GM10248 (cell line): Measurements from ENCODE around the gene NSD2.

Experiments
- CTCF ChIA-PET: fragments of 300-600 bp; sonication (Branson Sonifier 250); formaldehyde crosslinking; extraction: SDS; loops from one replicate; lab custom pipeline; 2021; ENCODE audit warnings: antibody characterized with exemption; lab: Yijun Ruan, JAX
- POLR2A ChIA-PET: fragments of 350-650 bp; sonication (Branson Sonifier 250); formaldehyde crosslinking; extraction: SDS; loops from one replicate; lab custom pipeline; 2020; ENCODE audit warnings: antibody characterized with exemption; lab: Yijun Ruan, JAX
- DNase-seq: peaks from one replicate; pipeline ENCODE4 v3.0.0; 2012; ENCODE audit errors: extremely low spot score
- TF ChIP-seq, protein P1 (sequence below): IDR thresholded peaks from 2 replicates; pipeline ENCODE4 v1.5.1; 2012; ENCODE audit warnings: mild to moderate bottlenecking, low read depth; ENCODE audit errors: extremely low read depth, missing control alignments, control extremely low read depth

NSD2 gene

GRCh38 chr4:1984406-1985191 lies 113.4 kb downstream of the NSD2 start:
- ChIA-PET CTCF (interaction anchor here (1.0 to 1.5 kb wide), 2 partner anchors 11 to 174 kb away, joined by 3 read pairs; no protein-coding TSS in a partner anchor), POLR2A (no interaction called here)
- DNase-seq: no peak
- TF ChIP-seq, protein P1, sequence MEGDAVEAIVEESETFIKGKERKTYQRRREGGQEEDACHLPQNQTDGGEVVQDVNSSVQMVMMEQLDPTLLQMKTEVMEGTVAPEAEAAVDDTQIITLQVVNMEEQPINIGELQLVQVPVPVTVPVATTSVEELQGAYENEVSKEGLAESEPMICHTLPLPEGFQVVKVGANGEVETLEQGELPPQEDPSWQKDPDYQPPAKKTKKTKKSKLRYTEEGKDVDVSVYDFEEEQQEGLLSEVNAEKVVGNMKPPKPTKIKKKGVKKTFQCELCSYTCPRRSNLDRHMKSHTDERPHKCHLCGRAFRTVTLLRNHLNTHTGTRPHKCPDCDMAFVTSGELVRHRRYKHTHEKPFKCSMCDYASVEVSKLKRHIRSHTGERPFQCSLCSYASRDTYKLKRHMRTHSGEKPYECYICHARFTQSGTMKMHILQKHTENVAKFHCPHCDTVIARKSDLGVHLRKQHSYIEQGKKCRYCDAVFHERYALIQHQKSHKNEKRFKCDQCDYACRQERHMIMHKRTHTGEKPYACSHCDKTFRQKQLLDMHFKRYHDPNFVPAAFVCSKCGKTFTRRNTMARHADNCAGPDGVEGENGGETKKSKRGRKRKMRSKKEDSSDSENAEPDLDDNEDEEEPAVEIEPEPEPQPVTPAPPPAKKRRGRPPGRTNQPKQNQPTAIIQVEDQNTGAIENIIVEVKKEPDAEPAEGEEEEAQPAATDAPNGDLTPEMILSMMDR: no peak

DNA sequence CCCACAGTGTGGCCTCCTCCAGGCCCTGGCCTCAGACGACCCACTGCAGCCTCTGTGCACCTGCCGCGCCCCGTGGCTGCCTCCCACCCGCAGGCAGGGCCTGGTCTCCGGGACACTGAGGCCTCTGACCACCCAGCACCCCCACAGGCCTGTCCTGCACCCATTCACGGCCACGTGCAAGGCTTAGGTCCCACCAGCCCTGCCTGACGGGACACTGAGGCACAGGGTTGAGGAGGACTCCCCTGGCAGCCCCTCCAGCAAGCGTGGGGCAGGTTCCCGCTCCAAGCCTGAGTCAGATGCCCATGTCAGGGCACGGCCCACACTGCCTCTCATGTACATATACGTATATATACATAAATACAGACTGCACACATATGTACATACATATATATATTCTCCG lies 114.1 kb downstream of the NSD2 start:
- DNase-seq: no peak
- POLR2A ChIA-PET: no interaction called here
- TF ChIP-seq, protein P1: no peak
- CTCF ChIA-PET: no interaction called here

- TF ChIP-seq, protein P1: no peak
- no peak for DNase-seq
- CTCF ChIA-PET: no interaction called here
- POLR2A ChIA-PET: no interaction called here
These were observed 114.8 kb downstream of the NSD2 start for GRCh38 chr4:1985780-1986577.

DNA sequence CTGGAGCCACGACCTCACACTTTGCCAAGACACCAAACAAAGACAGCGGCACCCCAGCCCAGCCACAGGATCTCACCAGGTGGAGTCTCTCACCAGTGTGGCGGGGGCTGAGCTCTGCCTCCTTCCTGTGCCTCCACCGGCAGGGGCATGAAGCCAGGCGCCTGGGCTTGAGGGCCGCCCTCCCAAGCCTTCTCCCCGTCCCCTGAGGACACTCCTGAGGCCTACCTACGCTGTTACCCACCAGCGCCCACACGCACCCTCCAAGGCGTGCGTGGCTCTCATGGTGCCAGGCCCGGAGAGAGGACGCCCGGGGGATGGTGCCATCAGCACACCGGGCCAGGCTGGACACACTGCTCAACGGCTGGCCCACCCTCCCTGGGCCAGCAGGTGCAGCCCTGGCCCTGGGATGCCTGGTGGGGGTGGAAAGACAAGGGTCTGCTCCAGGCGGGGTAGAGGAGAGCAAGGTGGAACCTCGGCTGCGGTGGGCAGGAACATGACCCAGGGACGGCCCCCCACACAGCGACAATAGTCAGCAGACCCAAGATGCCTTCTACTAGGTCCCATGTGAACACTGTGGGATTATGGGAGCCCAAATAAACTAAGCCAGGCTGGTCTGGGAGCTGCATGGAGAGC lies 115.5 kb downstream of the NSD2 start:
- CTCF ChIA-PET: no interaction called here
- TF ChIP-seq, protein P1: no peak
- POLR2A ChIA-PET: no interaction called here
- no peak for DNase-seq

DNA sequence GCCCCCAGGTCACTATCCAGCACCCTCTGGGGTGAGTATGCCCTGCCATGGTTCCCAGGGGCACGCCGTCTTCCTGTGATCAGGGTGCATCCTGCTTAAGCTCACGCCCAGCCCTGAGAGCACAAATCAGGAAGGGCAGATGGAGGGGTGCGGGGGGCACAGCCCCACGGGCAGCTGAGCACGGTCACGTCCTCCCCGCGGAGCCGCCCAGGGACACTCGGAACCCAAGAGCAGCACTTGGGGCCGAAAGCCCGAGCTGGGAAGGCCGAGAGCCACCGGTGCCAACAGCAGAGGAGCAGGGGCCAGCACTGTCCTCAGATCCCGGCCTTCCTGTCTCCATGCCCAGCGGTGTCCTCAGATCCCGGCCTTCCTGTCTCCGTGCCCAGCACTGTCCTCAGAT lies 116.1 kb downstream of the NSD2 start:
- TF ChIP-seq, protein P1: no peak
- CTCF ChIA-PET: no interaction called here
- POLR2A ChIA-PET: no interaction called here
- no peak for DNase-seq

- CTCF ChIA-PET: no interaction called here
- DNase-seq: no peak
- POLR2A ChIA-PET: no interaction called here
- TF ChIP-seq, protein P1: no peak
These were observed 116.6 kb downstream of the NSD2 start for GRCh38 chr4:1987721-1988326.
